Measurements from ENCODE around the gene ICAM3. TPM values are rescaled to one million over a fixed set of nuclear protein-coding genes. Genes with fewer than 3 reads are reported as not detected.

Gene ICAM3
- polyA plus RNA-seq, 1 donor (not counting 4 experiments of a cell fraction or from before 2014, with no cell fraction given): 4.7 TPM

- H3K9ac ChIP-seq (ENCODE audit: control insufficient read depth, extremely low read depth, insufficient read depth, low read length): no peak overlapping the region
- H4K20me1 ChIP-seq (ENCODE audit: control insufficient read depth, extremely low read depth, insufficient read depth, low read length): peaks cover 5% of the 10 kb centered on the region
- H3K36me3 ChIP-seq (ENCODE audit: control insufficient read depth in 2 of 2, extremely low read depth in 1 of 2, insufficient read depth in 2 of 2, low read length in 2 of 2): peaks cover 14 to 26% of the 10 kb centered on the region in 2 experiments
- no peak for TF ChIP-seq CTCF (optimal IDR thresholded peaks at IDR 0.05 in 1 of 3, IDR thresholded peaks at IDR 0.05 in 1 of 3, conservative IDR thresholded peaks at IDR 0.05 in 1 of 3; ENCODE audit: extremely low read depth in 1 of 3, insufficient read depth in 2 of 3, low read length in 3 of 3)
- no peak for TF ChIP-seq EZH2 (IDR thresholded peaks at IDR 0.05; ENCODE audit: low read length)
- FAIRE-seq (no peak), DNase-seq (ENCODE audit: low read depth, low spot score) (no peak)
- no peaks in the 10 kb centered on the region for H3K9me3 ChIP-seq (ENCODE audit: control insufficient read depth, low read depth, low read length)
- peaks cover 3% of the 10 kb centered on the region for H3K9me1 ChIP-seq (ENCODE audit: control insufficient read depth, extremely low read depth, insufficient read depth, low read length)
- no peak overlapping the region for H3K4me3 ChIP-seq (ENCODE audit: control insufficient read depth in 2 of 3, extremely low read depth in 1 of 3, insufficient read depth in 2 of 3, low read depth in 1 of 3, low read length in 3 of 3)
- dilution Hi-C loops (cut with MboI; ENCODE audit: extremely low pct_ligation_motif_present, low sequenced_read_pairs): no loop called here
- H3K4me1 ChIP-seq (ENCODE audit: control insufficient read depth, extremely low read depth, insufficient read depth, low read length): no peaks in the 10 kb centered on the region
- H3K4me2 ChIP-seq (ENCODE audit: control insufficient read depth, extremely low read depth, insufficient read depth, low read depth, low read length): no peak overlapping the region
- H3K27me3 ChIP-seq (ENCODE audit: control insufficient read depth, extremely low read depth, insufficient read depth, low read length): no peaks in the 10 kb centered on the region
- no peak overlapping the region for H2AFZ ChIP-seq (ENCODE audit: control insufficient read depth, low read length)
- H3K27ac ChIP-seq (ENCODE audit: control insufficient read depth, insufficient read depth, low read length): no peak overlapping the region
- H3K79me2 ChIP-seq (ENCODE audit: control insufficient read depth, insufficient read depth, low read length): no peaks in the 10 kb centered on the region
Measured at GRCh38 chr19:10365518-10365917, 26.1 kb upstream of the ICAM3 start.

- no peak for FAIRE-seq
- dilution Hi-C loops (cut with MboI; ENCODE audit: extremely low pct_ligation_motif_present, low sequenced_read_pairs): no loop called here
- no peak overlapping the region for H3K27ac ChIP-seq (ENCODE audit: control insufficient read depth, insufficient read depth, low read length)
- TF ChIP-seq CTCF (optimal IDR thresholded peaks at IDR 0.05 in 1 of 3, IDR thresholded peaks at IDR 0.05 in 1 of 3, conservative IDR thresholded peaks at IDR 0.05 in 1 of 3; ENCODE audit: extremely low read depth in 1 of 3, insufficient read depth in 2 of 3, low read length in 3 of 3): no peak
- no peak for TF ChIP-seq EZH2 (IDR thresholded peaks at IDR 0.05; ENCODE audit: low read length)
- no peaks in the 10 kb centered on the region for H3K9me3 ChIP-seq (ENCODE audit: control insufficient read depth, low read depth, low read length)
- H3K9ac ChIP-seq (ENCODE audit: control insufficient read depth, extremely low read depth, insufficient read depth, low read length): no peak overlapping the region
- H3K27me3 ChIP-seq (ENCODE audit: control insufficient read depth, extremely low read depth, insufficient read depth, low read length): no peaks in the 10 kb centered on the region
- peaks cover 14 to 26% of the 10 kb centered on the region in 2 experiments for H3K36me3 ChIP-seq (ENCODE audit: control insufficient read depth in 2 of 2, extremely low read depth in 1 of 2, insufficient read depth in 2 of 2, low read length in 2 of 2)
- peaks cover 3% of the 10 kb centered on the region for H3K9me1 ChIP-seq (ENCODE audit: control insufficient read depth, extremely low read depth, insufficient read depth, low read length)
- H3K4me1 ChIP-seq (ENCODE audit: control insufficient read depth, extremely low read depth, insufficient read depth, low read length): no peaks in the 10 kb centered on the region
- no peaks in the 10 kb centered on the region for H3K79me2 ChIP-seq (ENCODE audit: control insufficient read depth, insufficient read depth, low read length)
- no peak for DNase-seq (ENCODE audit: low read depth, low spot score)
- H3K4me2 ChIP-seq (ENCODE audit: control insufficient read depth, extremely low read depth, insufficient read depth, low read depth, low read length): no peak overlapping the region
- peaks cover 5% of the 10 kb centered on the region for H4K20me1 ChIP-seq (ENCODE audit: control insufficient read depth, extremely low read depth, insufficient read depth, low read length)
- H3K4me3 ChIP-seq (ENCODE audit: control insufficient read depth in 2 of 3, extremely low read depth in 1 of 3, insufficient read depth in 2 of 3, low read depth in 1 of 3, low read length in 3 of 3): no peak overlapping the region
- no peak overlapping the region for H2AFZ ChIP-seq (ENCODE audit: control insufficient read depth, low read length)
Measured at GRCh38 chr19:10364644-10365043, 25.2 kb upstream of the ICAM3 start.

All from keratinocyte (primary cell).